ENCODE data around the gene LDB1. TPM values are rescaled to one million over a fixed set of nuclear protein-coding genes. Genes with fewer than 3 reads are reported as not detected.

Gene LDB1
- total and polyA plus RNA-seq, 2 of the 13 experiments (the other 11 are each of a cell fraction or from before 2014, with no cell fraction given), result 17.2 to 45.5 TPM

DNA sequence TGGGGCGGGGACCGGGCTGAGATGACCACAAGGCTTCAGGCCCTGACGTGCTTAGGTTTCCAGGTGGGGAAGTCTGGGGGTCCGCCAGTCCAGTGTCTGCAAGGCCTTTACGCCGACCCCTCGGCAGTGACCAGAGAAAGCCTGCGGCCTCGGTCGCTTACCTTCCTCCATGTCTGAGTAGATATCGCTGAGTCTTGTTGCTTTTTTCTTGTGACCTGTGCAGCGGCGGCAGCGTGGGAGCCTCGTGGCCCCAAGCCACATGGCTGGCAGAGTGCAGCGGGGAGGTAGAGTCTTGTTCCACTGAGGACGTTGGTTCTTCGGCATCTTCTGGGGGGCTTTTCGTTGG lies 32.4 kb upstream of the LDB1 start (continued):
- TF ChIP-seq, protein P1, sequence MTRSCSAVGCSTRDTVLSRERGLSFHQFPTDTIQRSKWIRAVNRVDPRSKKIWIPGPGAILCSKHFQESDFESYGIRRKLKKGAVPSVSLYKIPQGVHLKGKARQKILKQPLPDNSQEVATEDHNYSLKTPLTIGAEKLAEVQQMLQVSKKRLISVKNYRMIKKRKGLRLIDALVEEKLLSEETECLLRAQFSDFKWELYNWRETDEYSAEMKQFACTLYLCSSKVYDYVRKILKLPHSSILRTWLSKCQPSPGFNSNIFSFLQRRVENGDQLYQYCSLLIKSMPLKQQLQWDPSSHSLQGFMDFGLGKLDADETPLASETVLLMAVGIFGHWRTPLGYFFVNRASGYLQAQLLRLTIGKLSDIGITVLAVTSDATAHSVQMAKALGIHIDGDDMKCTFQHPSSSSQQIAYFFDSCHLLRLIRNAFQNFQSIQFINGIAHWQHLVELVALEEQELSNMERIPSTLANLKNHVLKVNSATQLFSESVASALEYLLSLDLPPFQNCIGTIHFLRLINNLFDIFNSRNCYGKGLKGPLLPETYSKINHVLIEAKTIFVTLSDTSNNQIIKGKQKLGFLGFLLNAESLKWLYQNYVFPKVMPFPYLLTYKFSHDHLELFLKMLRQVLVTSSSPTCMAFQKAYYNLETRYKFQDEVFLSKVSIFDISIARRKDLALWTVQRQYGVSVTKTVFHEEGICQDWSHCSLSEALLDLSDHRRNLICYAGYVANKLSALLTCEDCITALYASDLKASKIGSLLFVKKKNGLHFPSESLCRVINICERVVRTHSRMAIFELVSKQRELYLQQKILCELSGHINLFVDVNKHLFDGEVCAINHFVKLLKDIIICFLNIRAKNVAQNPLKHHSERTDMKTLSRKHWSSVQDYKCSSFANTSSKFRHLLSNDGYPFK (CRISPR knock-in tag; IDR thresholded peaks at IDR 0.05; ENCODE audit: borderline replicate concordance), result 0 out of 2 replicates have a peak, but pooled peaks have one; percentile 8
- TF ChIP-seq, protein P2, sequence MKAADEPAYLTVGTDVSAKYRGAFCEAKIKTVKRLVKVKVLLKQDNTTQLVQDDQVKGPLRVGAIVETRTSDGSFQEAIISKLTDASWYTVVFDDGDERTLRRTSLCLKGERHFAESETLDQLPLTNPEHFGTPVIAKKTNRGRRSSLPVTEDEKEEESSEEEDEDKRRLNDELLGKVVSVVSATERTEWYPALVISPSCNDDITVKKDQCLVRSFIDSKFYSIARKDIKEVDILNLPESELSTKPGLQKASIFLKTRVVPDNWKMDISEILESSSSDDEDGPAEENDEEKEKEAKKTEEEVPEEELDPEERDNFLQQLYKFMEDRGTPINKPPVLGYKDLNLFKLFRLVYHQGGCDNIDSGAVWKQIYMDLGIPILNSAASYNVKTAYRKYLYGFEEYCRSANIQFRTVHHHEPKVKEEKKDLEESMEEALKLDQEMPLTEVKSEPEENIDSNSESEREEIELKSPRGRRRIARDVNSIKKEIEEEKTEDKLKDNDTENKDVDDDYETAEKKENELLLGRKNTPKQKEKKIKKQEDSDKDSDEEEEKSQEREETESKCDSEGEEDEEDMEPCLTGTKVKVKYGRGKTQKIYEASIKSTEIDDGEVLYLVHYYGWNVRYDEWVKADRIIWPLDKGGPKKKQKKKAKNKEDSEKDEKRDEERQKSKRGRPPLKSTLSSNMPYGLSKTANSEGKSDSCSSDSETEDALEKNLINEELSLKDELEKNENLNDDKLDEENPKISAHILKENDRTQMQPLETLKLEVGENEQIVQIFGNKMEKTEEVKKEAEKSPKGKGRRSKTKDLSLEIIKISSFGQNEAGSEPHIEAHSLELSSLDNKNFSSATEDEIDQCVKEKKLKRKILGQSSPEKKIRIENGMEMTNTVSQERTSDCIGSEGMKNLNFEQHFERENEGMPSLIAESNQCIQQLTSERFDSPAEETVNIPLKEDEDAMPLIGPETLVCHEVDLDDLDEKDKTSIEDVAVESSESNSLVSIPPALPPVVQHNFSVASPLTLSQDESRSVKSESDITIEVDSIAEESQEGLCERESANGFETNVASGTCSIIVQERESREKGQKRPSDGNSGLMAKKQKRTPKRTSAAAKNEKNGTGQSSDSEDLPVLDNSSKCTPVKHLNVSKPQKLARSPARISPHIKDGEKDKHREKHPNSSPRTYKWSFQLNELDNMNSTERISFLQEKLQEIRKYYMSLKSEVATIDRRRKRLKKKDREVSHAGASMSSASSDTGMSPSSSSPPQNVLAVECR (CRISPR knock-in tag; IDR thresholded peaks at IDR 0.05; ENCODE audit: borderline replicate concordance), result peak; percentile 67

DNA sequence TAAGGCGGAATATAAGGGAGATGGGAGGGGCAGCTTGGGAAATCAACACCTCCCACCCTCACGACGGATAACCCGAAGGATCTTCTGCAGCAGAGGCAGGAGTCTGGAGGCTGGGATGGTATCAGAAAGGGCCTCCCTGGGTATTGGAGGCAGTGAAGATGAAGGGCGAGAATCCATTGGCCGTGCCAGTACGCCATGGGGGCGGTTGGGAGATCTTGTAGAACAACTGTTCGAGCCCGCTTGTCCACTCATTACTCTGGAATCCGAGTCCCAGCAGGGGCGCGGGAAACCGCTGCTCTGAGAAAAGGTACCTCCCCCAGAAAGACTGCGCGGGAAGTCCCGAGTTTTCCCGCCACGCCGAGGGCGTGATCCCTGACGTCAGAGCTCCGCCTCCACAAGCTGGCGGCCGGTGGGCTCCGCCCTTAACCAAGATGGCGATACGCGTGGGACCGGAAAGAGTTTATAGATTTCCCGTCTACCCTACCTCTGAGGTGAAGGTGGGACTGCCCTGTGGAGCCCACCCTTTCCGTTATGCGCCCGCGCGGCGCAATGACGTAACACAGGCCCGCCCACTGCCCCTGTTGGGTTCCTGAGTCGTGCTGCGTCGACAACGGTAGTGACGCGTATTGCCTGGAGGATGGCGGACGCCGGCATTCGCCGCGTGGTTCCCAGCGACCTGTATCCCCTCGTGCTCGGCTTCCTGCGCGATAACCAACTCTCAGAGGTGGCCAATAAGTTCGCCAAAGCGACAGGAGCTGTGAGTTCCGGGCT lies 31.8 kb upstream of the LDB1 start, which contains the start of gene NOLC1:
Gene NOLC1, plus strand, starts transcription at position 616 of the 771 bp plus-strand sequence. Its CDS starts 22 bp downstream, at position 638.
- Histone ChIP-seq H3K36me3 (replicated peaks in 1 of 2; ENCODE audit: control insufficient read depth in 1 of 2, insufficient read depth in 2 of 2, low read length in 2 of 2) (peaks cover 20 to 51% of the 10 kb centered on the region in 2 experiments), H2AFZ (ENCODE audit: low read length) (no peak within 1 kb of the TSS)
- BruUV-seq (replicated peaks), result no TSS peak
- no peak for TF ChIP-seq ZNF460 (CRISPR knock-in tag; IDR thresholded peaks at IDR 0.05; ENCODE audit: borderline replicate concordance)
- TF ChIP-seq, protein P3, sequence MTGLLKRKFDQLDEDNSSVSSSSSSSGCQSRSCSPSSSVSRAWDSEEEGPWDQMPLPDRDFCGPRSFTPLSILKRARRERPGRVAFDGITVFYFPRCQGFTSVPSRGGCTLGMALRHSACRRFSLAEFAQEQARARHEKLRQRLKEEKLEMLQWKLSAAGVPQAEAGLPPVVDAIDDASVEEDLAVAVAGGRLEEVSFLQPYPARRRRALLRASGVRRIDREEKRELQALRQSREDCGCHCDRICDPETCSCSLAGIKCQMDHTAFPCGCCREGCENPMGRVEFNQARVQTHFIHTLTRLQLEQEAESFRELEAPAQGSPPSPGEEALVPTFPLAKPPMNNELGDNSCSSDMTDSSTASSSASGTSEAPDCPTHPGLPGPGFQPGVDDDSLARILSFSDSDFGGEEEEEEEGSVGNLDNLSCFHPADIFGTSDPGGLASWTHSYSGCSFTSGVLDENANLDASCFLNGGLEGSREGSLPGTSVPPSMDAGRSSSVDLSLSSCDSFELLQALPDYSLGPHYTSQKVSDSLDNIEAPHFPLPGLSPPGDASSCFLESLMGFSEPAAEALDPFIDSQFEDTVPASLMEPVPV (CRISPR knock-in tag; IDR thresholded peaks at IDR 0.05), result peak; percentile 87; the same call in 1 of the 2 replicates
- no peak for TF ChIP-seq PRPF4 (IDR thresholded peaks at IDR 0.05; ENCODE audit: low read depth, low read length, poor library complexity, severe bottlenecking)
- peak; percentile 72; the same call in 1 of the 2 replicates for TF ChIP-seq ZNF841 (CRISPR knock-in tag; IDR thresholded peaks at IDR 0.05; ENCODE audit: borderline replicate concordance)
- TF ChIP-seq ZNF430 (CRISPR knock-in tag; IDR thresholded peaks at IDR 0.05), result peak; percentile 67; the same call in 1 of the 2 replicates

More for the DNA sequence above, 31.8 kb upstream of the LDB1 start, which contains the start of gene NOLC1:
- POLR2A ChIA-PET, result interaction anchor here (0.7 to 3.3 kb wide), 15 partner anchors 8 to 527 kb away, joined by 3 to 11 read pairs (median 5); partner anchors contain the start of gene GBF1
- Histone ChIP-seq H3K4me3 (replicated peaks in 1 of 3; ENCODE audit: insufficient read depth in 1 of 3, low read depth in 2 of 3, low read length in 3 of 3) (peak within 1 kb of the TSS; percentile 82 to 97 (median 82)), H3K27me3 (ENCODE audit: control insufficient read depth in 1 of 2, insufficient read depth in 2 of 2, low read length in 2 of 2) (no peaks in the 10 kb centered on the region; a peak in 1 of 5 replicates), H4K20me1 (ENCODE audit: insufficient read depth, low read length) (peaks cover 11% of the 10 kb centered on the region), H3K9ac (ENCODE audit: insufficient read depth, low read depth, low read length) (peak within 1 kb of the TSS; percentile 91), H3K9me3 (ENCODE audit: low read length) (no peaks in the 10 kb centered on the region), H3K4me1 (ENCODE audit: insufficient read depth, low read length) (peaks cover 35% of the 10 kb centered on the region), H3K79me2 (ENCODE audit: insufficient read depth, low read length) (peaks cover 40% of the 10 kb centered on the region), H3K27ac (ENCODE audit: extremely low read length, insufficient read depth, low read length) (peak within 1 kb of the TSS; percentile 87), H3K4me2 (ENCODE audit: low read depth, low read length) (peak within 1 kb of the TSS; percentile 99)
- WGBS (ENCODE audit: low lambda C conversion rate), result 15% methylated on average over 44 of the region's 59 CpGs
- CTCF ChIA-PET (ENCODE audit: low intra/inter-chr PET ratio, low total read pairs), result no interaction called here
- ATAC-seq (peak; percentile 88), FAIRE-seq (peak; percentile 89), DNase-seq (ENCODE audit: low spot score) (peak; percentile 97)
- intact Hi-C loops (cut with micrococcal nuclease; ENCODE audit: unreplicated experiment), result loop anchor here (1.0 kb wide), 1 partner anchor 20 kb away; no protein-coding TSS in a partner anchor
- in situ Hi-C loops (cut with HindIII; ENCODE audit: extremely low pct_ligation_motif_present, low pct_unique_long_range_greater_than_20kb), result no loop called here
